ENCODE measurements around the gene ELF1. TPM values are rescaled to one million over a fixed set of nuclear protein-coding genes. Genes with fewer than 3 reads are reported as not detected.

Gene ELF1
- total RNA-seq, 1 donor from 2014 or later: 95.5 TPM

GRCh38 chr13:41006306-41006705, 12.8 kb downstream of the ELF1 start:
- no peak for DNase-seq

- no peak for DNase-seq
Measured at GRCh38 chr13:41005704-41006103, 13.4 kb downstream of the ELF1 start.

GRCh38 chr13:41004875-41005693, 14.0 kb downstream of the ELF1 start:
- DNase-seq: peak; percentile 43

GRCh38 chr13:41002606-41003005, 16.5 kb downstream of the ELF1 start:
- no peak for DNase-seq

- DNase-seq: no peak
Measured at GRCh38 chr13:41001695-41002094, 17.4 kb downstream of the ELF1 start.

GRCh38 chr13:40999416-40999815, 19.7 kb downstream of the ELF1 start:
- no peak for DNase-seq

- no peak for DNase-seq
Measured at GRCh38 chr13:40996426-40997092, 22.6 kb downstream of the ELF1 start.

- DNase-seq: no peak
Measured at GRCh38 chr13:40995997-40996396, 23.1 kb downstream of the ELF1 start.

- no peak for DNase-seq
Measured at GRCh38 chr13:40994581-40995230, 24.4 kb downstream of the ELF1 start.

- no peak for DNase-seq
Measured at GRCh38 chr13:40993987-40994386, 25.1 kb downstream of the ELF1 start.

GRCh38 chr13:40992678-40993518, 26.2 kb downstream of the ELF1 start:
- DNase-seq: peak; percentile 33

- DNase-seq: no peak
Measured at GRCh38 chr13:40987606-40988280, 31.4 kb downstream of the ELF1 start.

GRCh38 chr13:40986101-40986856, 32.8 kb downstream of the ELF1 start:
- peak; percentile 25 for DNase-seq

- no peak for DNase-seq
Measured at GRCh38 chr13:40985381-40986100, 33.6 kb downstream of the ELF1 start.

- DNase-seq: peak; percentile 68
Measured at GRCh38 chr13:40984668-40985366, 34.3 kb downstream of the ELF1 start.

- peak; percentile 32 for DNase-seq
Measured at GRCh38 chr13:40983725-40984667, 35.1 kb downstream of the ELF1 start.

GRCh38 chr13:40983259-40983658, 35.9 kb downstream of the ELF1 start:
- peak; percentile 61 for DNase-seq

- DNase-seq: peak; percentile 97
Measured at GRCh38 chr13:40982772-40983171, 36.3 kb downstream of the ELF1 start.

GRCh38 chr13:40981949-40982348, 37.2 kb downstream of the ELF1 start:
- DNase-seq: peak; percentile 39

Data from dermis blood vessel endothelial cell (primary cell).